NCI-H146 treated with DMSO at 0.1 percent for 48 hours (cell line): ENCODE measurements around the gene SLC4A7.
"Not testable (repeated sequence)": the region's sequence is repeated elsewhere in the genome, so short reads cannot be mapped to it uniquely, and the experiment has no call there.

Experiments used
- DNase-seq: peaks from one replicate; lab custom pipeline; 2025; ENCODE audit not compliant: unreplicated experiment; lab: John Stamatoyannopoulos, UW

Gene SLC4A7

DNA sequence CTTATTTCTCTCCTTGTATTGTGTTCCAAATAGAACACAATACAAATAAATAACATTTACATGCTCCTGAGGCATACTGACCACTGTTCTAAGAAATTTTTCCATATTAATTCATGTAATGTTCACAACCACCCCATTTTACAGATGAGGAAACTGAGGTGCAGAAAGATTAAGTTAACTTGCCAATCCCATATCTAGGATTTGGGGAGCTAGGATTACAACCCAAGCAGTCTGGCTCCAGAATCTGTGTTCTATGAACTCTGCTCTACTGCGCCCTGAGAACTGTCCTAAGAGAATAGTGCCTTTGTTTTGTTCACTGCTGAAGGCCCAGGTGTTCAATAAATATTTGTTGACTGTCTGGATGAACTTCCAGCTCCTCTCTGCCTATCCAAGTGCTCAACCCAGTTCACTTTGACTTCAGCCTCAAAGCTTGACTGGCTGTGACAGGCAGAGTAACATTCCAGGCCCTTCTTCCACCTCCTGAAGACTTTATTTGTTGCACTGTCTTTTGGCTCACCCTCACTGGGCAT, 118.1 kb downstream of the SLC4A7 start:
- DNase-seq: no peak

GRCh38 chr3:27360113-27361078, 123.8 kb downstream of the SLC4A7 start:
- DNase-seq: peak; percentile 89

- DNase-seq: peak; percentile 33
Measured at GRCh38 chr3:27358372-27358771, 125.8 kb downstream of the SLC4A7 start.

- DNase-seq: peak; percentile 40
Measured at GRCh38 chr3:27357665-27358258, 126.4 kb downstream of the SLC4A7 start.

DNA sequence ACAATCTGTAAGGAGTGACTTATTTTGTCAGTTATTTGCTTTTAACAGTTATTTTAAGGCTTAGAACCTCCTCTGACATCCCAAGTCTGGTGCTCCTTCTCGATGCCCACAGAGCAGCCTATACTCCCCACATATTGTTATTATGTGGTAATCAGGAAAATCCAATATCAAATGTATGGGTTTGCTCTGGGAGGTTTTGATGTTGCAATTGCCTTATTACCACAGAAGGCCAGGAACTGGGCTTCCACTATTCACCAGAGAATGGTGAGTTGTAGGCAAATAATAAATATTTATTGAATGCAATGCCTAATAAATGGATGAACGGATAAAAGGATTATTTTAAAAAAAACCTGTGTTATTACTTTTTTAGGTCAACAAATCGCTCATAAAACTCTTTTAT, 127.2 kb downstream of the SLC4A7 start:
- DNase-seq: no peak

- no peak for DNase-seq
Measured at GRCh38 chr3:27354588-27355203, 129.5 kb downstream of the SLC4A7 start.

GRCh38 chr3:27354161-27354560, 130.0 kb downstream of the SLC4A7 start:
- no peak for DNase-seq

GRCh38 chr3:27353221-27353620, 131.0 kb downstream of the SLC4A7 start:
- no peak for DNase-seq

DNA sequence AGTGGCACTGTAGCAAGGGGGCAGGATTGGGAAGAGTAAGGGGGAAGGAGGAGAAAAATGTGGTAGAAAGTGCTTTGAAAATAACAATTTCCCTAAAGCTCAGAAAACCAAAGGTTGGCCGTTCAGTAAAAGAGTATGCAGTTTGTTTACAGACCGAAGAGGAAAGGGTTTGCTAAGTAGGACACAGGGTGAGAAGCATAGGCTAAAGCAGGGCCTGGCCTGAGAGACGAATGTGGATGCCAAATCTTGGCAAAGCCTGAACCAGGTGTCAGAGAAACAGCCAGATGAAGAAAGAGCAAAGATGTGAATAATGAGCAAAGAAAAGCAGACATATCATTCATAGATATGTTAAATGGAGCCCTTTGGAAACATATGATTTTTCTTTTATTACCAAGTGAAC, 132.1 kb downstream of the SLC4A7 start:
- no peak for DNase-seq

DNA sequence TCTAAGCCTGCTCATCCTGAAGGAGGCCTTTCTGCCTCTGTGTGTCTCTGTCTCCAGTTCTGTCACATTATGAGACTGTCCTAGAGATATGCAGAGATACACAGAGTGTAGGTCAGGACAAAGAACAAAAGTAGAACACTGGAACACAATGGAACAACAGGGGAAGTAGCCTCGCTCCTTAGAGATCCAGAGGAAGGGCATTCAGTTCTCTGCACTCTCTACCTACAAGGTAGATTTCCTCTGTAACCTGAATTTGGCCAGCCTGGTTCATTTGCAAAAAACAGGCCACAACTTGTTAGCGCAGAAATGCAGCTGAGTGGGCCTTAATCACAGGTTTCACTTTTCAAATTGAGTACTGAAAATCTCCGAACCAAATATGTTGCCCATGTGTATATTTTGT, 134.4 kb downstream of the SLC4A7 start:
- no peak for DNase-seq

- DNase-seq: no peak
Measured at GRCh38 chr3:27345959-27346865, 138.0 kb downstream of the SLC4A7 start.

- no peak for DNase-seq
Measured at GRCh38 chr3:27345493-27345892, 138.7 kb downstream of the SLC4A7 start.

- no peak for DNase-seq
Measured at GRCh38 chr3:27345045-27345444, 139.1 kb downstream of the SLC4A7 start.

GRCh38 chr3:27344192-27344591, 140.0 kb downstream of the SLC4A7 start:
- no peak for DNase-seq

GRCh38 chr3:27342267-27342666, 141.9 kb downstream of the SLC4A7 start:
- no peak for DNase-seq

GRCh38 chr3:27340534-27340933, 143.7 kb downstream of the SLC4A7 start:
- no peak for DNase-seq

- DNase-seq: no peak
Measured at GRCh38 chr3:27335571-27335970, 148.6 kb downstream of the SLC4A7 start.

DNA sequence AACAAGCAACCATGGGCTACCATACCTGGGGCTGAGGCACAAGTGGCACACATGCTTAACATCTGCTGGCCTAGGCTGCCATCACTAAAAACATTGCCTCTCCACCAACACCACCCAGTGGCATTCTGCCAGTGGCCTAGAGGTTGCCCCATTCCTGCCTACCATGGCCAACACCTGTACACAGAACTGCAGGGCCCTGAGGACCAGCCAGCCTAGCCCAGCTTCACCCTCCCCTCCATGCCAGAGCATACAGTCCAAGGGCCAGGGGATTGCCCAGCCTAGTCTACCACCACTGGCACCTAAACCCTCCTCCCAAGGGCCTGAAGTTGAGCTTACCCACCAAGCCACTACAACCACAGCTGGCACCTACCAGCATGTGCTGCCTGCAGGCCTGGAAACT, 150.3 kb downstream of the SLC4A7 start:
- no peak for DNase-seq

GRCh38 chr3:27328982-27329762, 155.0 kb downstream of the SLC4A7 start:
- DNase-seq: not testable (repeated sequence)
